K562 (cell line): ENCODE measurements around the gene IRX6. TPM values are rescaled to one million over a fixed set of nuclear protein-coding genes. Genes with fewer than 3 reads are reported as not detected.

Experiments
- ATAC-seq: fragments of 200-7000 bp; cut with Tn5 transposase; 3 replicates; pipeline ENCODE4 v1.9.1; 2020; ENCODE audit warnings: moderate library complexity
- BruUV-seq: library from RNA; stranded (reverse); fragments of 400-500 nt; replicated peaks from 2 replicates; lab custom pipeline; 2021; lab: Mats Ljungman, UMichigan
- CTCF ChIA-PET: fragments of 300-600 bp; formaldehyde crosslinking; extraction: SDS; loops from one replicate; lab custom pipeline; 2021; ENCODE audit warnings: low intra/inter-chr PET ratio; lab: Yijun Ruan, JAX
- POLR2A ChIA-PET: fragments of 300-600, 350-650 bp; sonication (Branson Sonifier 250); formaldehyde crosslinking; extraction: SDS; loops from one replicate; lab custom pipeline; 2021; ENCODE audit warnings: antibody characterized with exemption, inconsistent platforms; lab: Yijun Ruan, JAX
- DNase-seq, 4 experiments: peaks; one replicate each; pipeline versions ENCODE4 v3.0.0 to v3.0.0-alpha.2; 2011 to 2018; ENCODE audit warnings: low spot score in 3 of 4, mixed read lengths in 3 of 4; ENCODE audit errors: extremely low read depth in 1 of 4
- FAIRE-seq: peaks from 2 replicates; lab custom pipeline; 2011; peaks lifted over from hg19 to GRCh38; lab: Jason Lieb, UNC
- H2AFZ ChIP-seq: 2 replicates; pipeline ENCODE4 v1.6.0; 2011; ENCODE audit warnings: low read depth, low read length, control low read depth, inconsistent platforms
- H3K27ac ChIP-seq: fragments of 200-600 bp; 3 replicates; pipeline ENCODE4 v1.8.0; 2011; ENCODE audit warnings: low read depth, mild to moderate bottlenecking, control low read depth, inconsistent platforms, low read length, moderate library complexity, mixed read lengths; ENCODE audit errors: extremely low read depth
- H3K27me3 ChIP-seq, 2 experiments: fragments of 300-600 bp in 1 of 2; 2 replicates in 1 of 2; 3 replicates in 1 of 2; pipeline versions ENCODE4 v1.6.0 to v1.8.0; 2011; ENCODE audit warnings: inconsistent platforms in 2 of 2, low read length in 2 of 2, mild to moderate bottlenecking in 1 of 2, mixed read lengths in 1 of 2, moderate library complexity in 1 of 2; ENCODE audit not compliant: control insufficient read depth in 2 of 2, insufficient read depth in 2 of 2
- H3K36me3 ChIP-seq: fragments of 300-600 bp; 3 replicates; pipeline ENCODE4 v1.8.0; 2011; ENCODE audit warnings: mild to moderate bottlenecking, low read length, inconsistent platforms; ENCODE audit not compliant: control insufficient read depth, insufficient read depth
- H3K4me1 ChIP-seq, 2 experiments: fragments of 200-600 bp in 1 of 2; replicated peaks in 1 of 2; 2 replicates in 1 of 2; 3 replicates in 1 of 2; pipeline versions ENCODE4 v1.5.1 to v1.8.0; 2011; ENCODE audit warnings: inconsistent platforms in 2 of 2, low read length in 2 of 2, mild to moderate bottlenecking in 1 of 2, mixed read lengths in 1 of 2, moderate library complexity in 1 of 2; ENCODE audit not compliant: control insufficient read depth in 2 of 2, insufficient read depth in 2 of 2
- H3K4me2 ChIP-seq: 2 replicates; pipeline ENCODE4 v1.6.1; 2011; ENCODE audit warnings: low read length, control low read depth, inconsistent platforms, mixed read lengths; ENCODE audit not compliant: insufficient read depth
- H3K4me3 ChIP-seq: fragments of 200-600 bp; sonication (generic), shearing (Covaris generic); 2 replicates; pipeline ENCODE4 v1.5.1; 2016; ENCODE audit warnings: control low read depth, inconsistent platforms
- H3K79me2 ChIP-seq: fragments of 200-600 bp; 3 replicates; pipeline ENCODE4 v1.8.0; 2011; ENCODE audit warnings: low read length, inconsistent platforms; ENCODE audit not compliant: control insufficient read depth, insufficient read depth
- H3K9ac ChIP-seq, 2 experiments: 2 replicates each; pipeline versions ENCODE4 v1.6.0 to v1.6.1; 2011; ENCODE audit warnings: low read depth in 2 of 2, low read length in 2 of 2, control low read depth in 1 of 2, inconsistent platforms in 1 of 2, mild to moderate bottlenecking in 1 of 2, mixed read lengths in 1 of 2; ENCODE audit not compliant: insufficient read depth in 1 of 2
- H3K9me1 ChIP-seq: one replicate; pipeline ENCODE4 v1.6.0; 2011; ENCODE audit warnings: inconsistent platforms, mild to moderate bottlenecking, low read length, moderate library complexity; ENCODE audit not compliant: control insufficient read depth, insufficient read depth
- H3K9me3 ChIP-seq: replicated peaks from 2 replicates; pipeline ENCODE4 v1.5.1; 2011; ENCODE audit warnings: low read depth, low read length, inconsistent platforms; ENCODE audit not compliant: control insufficient read depth, insufficient read depth
- H4K20me1 ChIP-seq: replicated peaks from 2 replicates; pipeline ENCODE4 v1.6.1; 2011; ENCODE audit warnings: low read length, inconsistent platforms, mixed read lengths; ENCODE audit not compliant: control insufficient read depth, insufficient read depth
- CHD2 ChIP-seq: IDR thresholded peaks from 2 replicates; pipeline ENCODE4 v1.6.1; 2011; ENCODE audit warnings: low read depth, low read length
- DEAF1 ChIP-seq: fragments of 450-650 bp; formaldehyde crosslinking; IDR thresholded peaks from 2 replicates; pipeline ENCODE4 v1.4.0; 2020; ENCODE audit warnings: mild to moderate bottlenecking, moderate library complexity
- ETV5 ChIP-seq: sonication (generic); formaldehyde crosslinking; IDR thresholded peaks from 2 replicates; pipeline ENCODE4 v1.4.0; 2020; ENCODE audit warnings: low read depth, mild to moderate bottlenecking, missing genetic modification reagents
- FIP1L1 ChIP-seq: fragments of 200-400 bp; formaldehyde crosslinking; IDR thresholded peaks from 2 replicates; pipeline ENCODE4 v1.6.1; 2018; ENCODE audit warnings: mild to moderate bottlenecking, low read depth, low read length; ENCODE audit not compliant: poor library complexity, severe bottlenecking
- JUND ChIP-seq, 2 experiments: IDR thresholded peaks; 2 replicates in 1 of 2; 3 replicates in 1 of 2; pipeline ENCODE4 v1.6.1; 2011; ENCODE audit warnings: borderline replicate concordance in 2 of 2, low read depth in 2 of 2, low read length in 2 of 2, improper control_type of control experiment in 1 of 2, missing biosample characterization in 1 of 2, missing genetic modification characterization in 1 of 2, missing genetic modification reagents in 1 of 2
- NCOA4 ChIP-seq: fragments of 450-650 bp; IDR thresholded peaks from 2 replicates; pipeline ENCODE4 v1.6.1; 2018; ENCODE audit warnings: mild to moderate bottlenecking; ENCODE audit not compliant: partially characterized antibody
- TAF1 ChIP-seq: IDR thresholded peaks from 2 replicates; pipeline ENCODE4 v1.6.1; 2011; ENCODE audit warnings: mild to moderate bottlenecking, low read length, moderate library complexity; ENCODE audit not compliant: insufficient read depth, control insufficient read depth, severe bottlenecking; ENCODE audit errors: extremely low read depth
- WGBS: fragments of 100-300 bp; shearing (Covaris generic); methylation state at CpG from one replicate; pipeline ENCODE4 v1.1.6; 2016; ENCODE audit warnings: low coverage, mixed read lengths; ENCODE audit not compliant: insufficient coverage; ENCODE audit errors: missing lambda C conversion rate; 5-methylcytosine and 5-hydroxymethylcytosine counted together
- in situ Hi-C: fragments of 300-500 bp; cut with MboI; formaldehyde crosslinking; loops from 4 replicates; pipeline ENCODE4 v1.15.0; 2018; ENCODE audit warnings: inconsistent platforms, mixed read lengths
- intact Hi-C: fragments of 100-400 bp; cut with micrococcal nuclease; formaldehyde crosslinking; loops from 2 replicates; pipeline ENCODE4 v1.14.2; 2022
- polyA plus RNA-seq, 8 experiments: library from polyadenylated mRNA; depleted of rRNA in 4 of 8; stranded (reverse) in 5 of 8; unstranded in 3 of 8; fragments of >200 nt; fragmentation: Nextera tagmentation in 2 of 8; fragmentation: Illumina TruSeq in 1 of 8; extraction: Ambion mirVana in 2 of 8; extraction: Trizol in 1 of 8; gene quantifications; 2 replicates each; pipeline versions ENCODE4 v1.2.1 to v1.2.3, GENCODE V29; 2011 to 2014; ENCODE audit warnings: inconsistent platforms in 1 of 8, missing spikeins in 1 of 8
- total RNA-seq, 7 experiments: library from RNA; depleted of rRNA in 6 of 7; stranded (reverse); fragments of >200 nt in 6 of 7; fragmentation: Illumina TruSeq in 2 of 7; extraction: Trizol in 2 of 7; gene quantifications; 2 replicates each; pipeline versions ENCODE4 v1.2.1 to v1.2.3, GENCODE V29; 2011 to 2021; ENCODE audit warnings: low replicate concordance in 1 of 7
- TF ChIP-seq, protein P1 (sequence below): fragments of 450-650 bp; IDR thresholded peaks from 2 replicates; pipeline ENCODE4 v1.6.1; 2017; ENCODE audit warnings: antibody characterized with exemption, mild to moderate bottlenecking
- TF ChIP-seq, protein P2 (sequence below): fragments of 150-350 bp; conservative IDR thresholded peaks from 2 replicates; pipeline ENCODE4 v1.6.1; 2014; ENCODE audit warnings: low read length

The IRX6 gene
- total and polyA plus RNA-seq, 9 of the 15 experiments (the other 6 are each of a cell fraction or from before 2014, with no cell fraction given), result 0.07 to 0.29 (median 0.14) TPM; not detected in 4

- FAIRE-seq (no peak), DNase-seq (no peak), ATAC-seq (no peak)
- no peak overlapping the region for H3K4me3 ChIP-seq
- in situ Hi-C loops (no loop called here), intact Hi-C loops (no loop called here)
- H3K9ac ChIP-seq, result no peak overlapping the region
- H3K4me2 ChIP-seq, result no peak overlapping the region
- BruUV-seq, result no TSS peak
- no peak overlapping the region for H2AFZ ChIP-seq
- ChIA-PET POLR2A (interaction anchor here (0.6 kb wide), 1 partner anchor 36 kb away, joined by 3 read pairs; no protein-coding TSS in a partner anchor), CTCF (no interaction called here)
- no peaks in the 10 kb centered on the region for H3K4me1 ChIP-seq
- H3K27ac ChIP-seq, result no peak overlapping the region
- no peaks in the 10 kb centered on the region for H3K36me3 ChIP-seq
- WGBS, result under 1% methylated on average over 11 of the region's 11 CpGs
- H3K9me1 ChIP-seq, result no peaks in the 10 kb centered on the region
- peaks cover 4 to 8% of the 10 kb centered on the region in 2 experiments; a peak in 3 of 5 replicates for H3K27me3 ChIP-seq
- H3K9me3 ChIP-seq, result no peaks in the 10 kb centered on the region
- H4K20me1 ChIP-seq, result no peaks in the 10 kb centered on the region; the same call in 1 of the 2 replicates
- H3K79me2 ChIP-seq, result no peaks in the 10 kb centered on the region
- TF ChIP-seq ETV5 (CRISPR knock-in tag), result no peak
- no peak for TF ChIP-seq DEAF1 (CRISPR knock-in tag)
- TF ChIP-seq FIP1L1, result no peak
- TF ChIP-seq, protein P1, sequence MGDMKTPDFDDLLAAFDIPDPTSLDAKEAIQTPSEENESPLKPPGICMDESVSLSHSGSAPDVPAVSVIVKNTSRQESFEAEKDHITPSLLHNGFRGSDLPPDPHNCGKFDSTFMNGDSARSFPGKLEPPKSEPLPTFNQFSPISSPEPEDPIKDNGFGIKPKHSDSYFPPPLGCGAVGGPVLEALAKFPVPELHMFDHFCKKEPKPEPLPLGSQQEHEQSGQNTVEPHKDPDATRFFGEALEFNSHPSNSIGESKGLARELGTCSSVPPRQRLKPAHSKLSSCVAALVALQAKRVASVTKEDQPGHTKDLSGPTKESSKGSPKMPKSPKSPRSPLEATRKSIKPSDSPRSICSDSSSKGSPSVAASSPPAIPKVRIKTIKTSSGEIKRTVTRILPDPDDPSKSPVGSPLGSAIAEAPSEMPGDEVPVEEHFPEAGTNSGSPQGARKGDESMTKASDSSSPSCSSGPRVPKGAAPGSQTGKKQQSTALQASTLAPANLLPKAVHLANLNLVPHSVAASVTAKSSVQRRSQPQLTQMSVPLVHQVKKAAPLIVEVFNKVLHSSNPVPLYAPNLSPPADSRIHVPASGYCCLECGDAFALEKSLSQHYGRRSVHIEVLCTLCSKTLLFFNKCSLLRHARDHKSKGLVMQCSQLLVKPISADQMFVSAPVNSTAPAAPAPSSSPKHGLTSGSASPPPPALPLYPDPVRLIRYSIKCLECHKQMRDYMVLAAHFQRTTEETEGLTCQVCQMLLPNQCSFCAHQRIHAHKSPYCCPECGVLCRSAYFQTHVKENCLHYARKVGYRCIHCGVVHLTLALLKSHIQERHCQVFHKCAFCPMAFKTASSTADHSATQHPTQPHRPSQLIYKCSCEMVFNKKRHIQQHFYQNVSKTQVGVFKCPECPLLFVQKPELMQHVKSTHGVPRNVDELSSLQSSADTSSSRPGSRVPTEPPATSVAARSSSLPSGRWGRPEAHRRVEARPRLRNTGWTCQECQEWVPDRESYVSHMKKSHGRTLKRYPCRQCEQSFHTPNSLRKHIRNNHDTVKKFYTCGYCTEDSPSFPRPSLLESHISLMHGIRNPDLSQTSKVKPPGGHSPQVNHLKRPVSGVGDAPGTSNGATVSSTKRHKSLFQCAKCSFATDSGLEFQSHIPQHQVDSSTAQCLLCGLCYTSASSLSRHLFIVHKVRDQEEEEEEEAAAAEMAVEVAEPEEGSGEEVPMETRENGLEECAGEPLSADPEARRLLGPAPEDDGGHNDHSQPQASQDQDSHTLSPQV, result no peak
- TF ChIP-seq JUND (IDR thresholded peaks at IDR 0.05; ENCODE audit: borderline replicate concordance, low read depth, low read length), result no peak
- TF ChIP-seq JUND (tag; IDR thresholded peaks at IDR 0.05; ENCODE audit: borderline replicate concordance, low read depth, low read length), result no peak
- no peak for TF ChIP-seq CHD2
- TF ChIP-seq TAF1, result no peak
- TF ChIP-seq, protein P2, sequence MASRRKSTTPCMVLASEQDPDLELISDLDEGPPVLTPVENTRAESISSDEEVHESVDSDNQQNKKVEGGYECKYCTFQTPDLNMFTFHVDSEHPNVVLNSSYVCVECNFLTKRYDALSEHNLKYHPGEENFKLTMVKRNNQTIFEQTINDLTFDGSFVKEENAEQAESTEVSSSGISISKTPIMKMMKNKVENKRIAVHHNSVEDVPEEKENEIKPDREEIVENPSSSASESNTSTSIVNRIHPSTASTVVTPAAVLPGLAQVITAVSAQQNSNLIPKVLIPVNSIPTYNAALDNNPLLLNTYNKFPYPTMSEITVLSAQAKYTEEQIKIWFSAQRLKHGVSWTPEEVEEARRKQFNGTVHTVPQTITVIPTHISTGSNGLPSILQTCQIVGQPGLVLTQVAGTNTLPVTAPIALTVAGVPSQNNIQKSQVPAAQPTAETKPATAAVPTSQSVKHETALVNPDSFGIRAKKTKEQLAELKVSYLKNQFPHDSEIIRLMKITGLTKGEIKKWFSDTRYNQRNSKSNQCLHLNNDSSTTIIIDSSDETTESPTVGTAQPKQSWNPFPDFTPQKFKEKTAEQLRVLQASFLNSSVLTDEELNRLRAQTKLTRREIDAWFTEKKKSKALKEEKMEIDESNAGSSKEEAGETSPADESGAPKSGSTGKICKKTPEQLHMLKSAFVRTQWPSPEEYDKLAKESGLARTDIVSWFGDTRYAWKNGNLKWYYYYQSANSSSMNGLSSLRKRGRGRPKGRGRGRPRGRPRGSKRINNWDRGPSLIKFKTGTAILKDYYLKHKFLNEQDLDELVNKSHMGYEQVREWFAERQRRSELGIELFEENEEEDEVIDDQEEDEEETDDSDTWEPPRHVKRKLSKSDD, result no peak
- TF ChIP-seq NCOA4, result no peak
These were observed 22.5 kb upstream of the IRX6 start for GRCh38 chr16:55301385-55302008.
